HEK293 (cell line): Measurements from ENCODE around the gene NYAP2.

Experiments
- ZNF530 ChIP-seq: fragments of 450-650 bp; formaldehyde crosslinking; IDR thresholded peaks from 2 replicates; pipeline ENCODE4 v1.5.1; 2016; ENCODE audit warnings: low read depth, missing biosample characterization, missing genetic modification characterization
- ZNF747 ChIP-seq: fragments of 450-650 bp; formaldehyde crosslinking; IDR thresholded peaks from 2 replicates; pipeline ENCODE4 v1.5.1; 2016; ENCODE audit warnings: missing biosample characterization, missing genetic modification characterization
- TF ChIP-seq, protein P1 (sequence below): fragments of 450-650 bp; formaldehyde crosslinking; IDR thresholded peaks from 2 replicates; pipeline ENCODE4 v1.5.1; 2016; ENCODE audit warnings: missing biosample characterization, missing genetic modification characterization
- TF ChIP-seq, protein P2 (sequence below): fragments of 450-650 bp; formaldehyde crosslinking; IDR thresholded peaks from 2 replicates; pipeline ENCODE4 v1.5.1; 2016; ENCODE audit warnings: missing biosample characterization, missing genetic modification characterization

DNA sequence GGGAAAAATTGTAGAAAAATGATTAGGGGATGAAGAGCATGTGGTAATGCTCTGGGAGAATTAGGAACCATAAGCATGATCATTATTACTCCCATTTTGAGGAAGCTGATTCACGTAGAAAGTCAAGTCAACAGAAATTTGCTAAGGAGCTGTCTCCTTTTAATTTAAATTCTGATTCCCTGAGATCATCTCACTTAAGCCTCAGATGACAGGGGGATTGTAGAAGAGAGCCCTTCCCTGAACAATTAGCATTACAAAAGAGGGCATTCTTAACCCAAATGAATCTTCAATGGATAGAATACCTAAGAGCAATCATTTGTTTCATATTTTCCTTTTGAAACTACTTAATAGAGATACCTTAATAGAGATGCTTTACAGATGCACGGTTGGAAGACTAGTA lies 267.9 kb downstream of the NYAP2 start:
- TF ChIP-seq, protein P1, sequence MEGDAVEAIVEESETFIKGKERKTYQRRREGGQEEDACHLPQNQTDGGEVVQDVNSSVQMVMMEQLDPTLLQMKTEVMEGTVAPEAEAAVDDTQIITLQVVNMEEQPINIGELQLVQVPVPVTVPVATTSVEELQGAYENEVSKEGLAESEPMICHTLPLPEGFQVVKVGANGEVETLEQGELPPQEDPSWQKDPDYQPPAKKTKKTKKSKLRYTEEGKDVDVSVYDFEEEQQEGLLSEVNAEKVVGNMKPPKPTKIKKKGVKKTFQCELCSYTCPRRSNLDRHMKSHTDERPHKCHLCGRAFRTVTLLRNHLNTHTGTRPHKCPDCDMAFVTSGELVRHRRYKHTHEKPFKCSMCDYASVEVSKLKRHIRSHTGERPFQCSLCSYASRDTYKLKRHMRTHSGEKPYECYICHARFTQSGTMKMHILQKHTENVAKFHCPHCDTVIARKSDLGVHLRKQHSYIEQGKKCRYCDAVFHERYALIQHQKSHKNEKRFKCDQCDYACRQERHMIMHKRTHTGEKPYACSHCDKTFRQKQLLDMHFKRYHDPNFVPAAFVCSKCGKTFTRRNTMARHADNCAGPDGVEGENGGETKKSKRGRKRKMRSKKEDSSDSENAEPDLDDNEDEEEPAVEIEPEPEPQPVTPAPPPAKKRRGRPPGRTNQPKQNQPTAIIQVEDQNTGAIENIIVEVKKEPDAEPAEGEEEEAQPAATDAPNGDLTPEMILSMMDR (tag by site-specific recombination): no peak
- TF ChIP-seq ZNF747 (tag by site-specific recombination) (no peak), ZNF530 (tag by site-specific recombination) (no peak)
- TF ChIP-seq, protein P2, sequence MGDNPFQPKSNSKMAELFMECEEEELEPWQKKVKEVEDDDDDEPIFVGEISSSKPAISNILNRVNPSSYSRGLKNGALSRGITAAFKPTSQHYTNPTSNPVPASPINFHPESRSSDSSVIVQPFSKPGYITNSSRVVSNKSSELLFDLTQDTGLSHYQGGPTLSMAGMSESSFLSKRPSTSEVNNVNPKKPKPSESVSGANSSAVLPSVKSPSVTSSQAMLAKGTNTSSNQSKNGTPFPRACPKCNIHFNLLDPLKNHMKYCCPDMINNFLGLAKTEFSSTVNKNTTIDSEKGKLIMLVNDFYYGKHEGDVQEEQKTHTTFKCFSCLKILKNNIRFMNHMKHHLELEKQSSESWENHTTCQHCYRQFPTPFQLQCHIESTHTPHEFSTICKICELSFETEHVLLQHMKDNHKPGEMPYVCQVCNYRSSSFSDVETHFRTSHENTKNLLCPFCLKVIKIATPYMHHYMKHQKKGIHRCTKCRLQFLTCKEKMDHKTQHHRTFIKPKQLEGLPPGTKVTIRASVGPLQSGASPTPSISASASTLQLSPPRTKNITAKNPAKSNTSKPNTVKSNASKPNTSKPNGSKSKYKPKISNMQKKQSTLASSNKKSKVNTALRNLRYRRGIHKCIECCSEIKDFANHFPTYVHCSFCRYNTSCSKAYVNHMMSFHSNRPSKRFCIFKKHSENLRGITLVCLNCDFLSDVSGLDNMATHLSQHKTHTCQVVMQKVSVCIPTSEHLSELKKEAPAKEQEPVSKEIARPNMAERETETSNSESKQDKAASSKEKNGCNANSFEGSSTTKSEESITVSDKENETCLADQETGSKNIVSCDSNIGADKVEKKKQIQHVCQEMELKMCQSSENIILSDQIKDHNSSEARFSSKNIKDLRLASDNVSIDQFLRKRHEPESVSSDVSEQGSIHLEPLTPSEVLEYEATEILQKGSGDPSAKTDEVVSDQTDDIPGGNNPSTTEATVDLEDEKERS (tag by site-specific recombination): no peak
